Hepatocyte (in vitro differentiated cells): ENCODE measurements around the gene IQCM. TPM values are rescaled to one million over a fixed set of nuclear protein-coding genes. Genes with fewer than 3 reads are reported as not detected.

Experiments used
- DNase-seq: peaks from one replicate; pipeline ENCODE4 v3.0.0-alpha.2; 2016; ENCODE audit warnings: low spot score
- H2AFZ ChIP-seq: fragments of 200-600 bp; sonication (generic); 2 replicates; pipeline ENCODE4 v1.6.0; 2016; ENCODE audit warnings: antibody characterized with exemption, mild to moderate bottlenecking
- H3K27ac ChIP-seq: fragments of 200-600 bp; sonication (generic); 2 replicates; pipeline ENCODE4 v1.5.1; 2016; ENCODE audit warnings: mild to moderate bottlenecking
- H3K27me3 ChIP-seq: fragments of 200-600 bp; sonication (generic); 2 replicates; pipeline ENCODE4 v1.6.1; 2016
- H3K36me3 ChIP-seq: fragments of 200-600 bp; sonication (generic); replicated peaks from 2 replicates; pipeline ENCODE4 v1.5.1; 2016; ENCODE audit warnings: low read depth; ENCODE audit not compliant: insufficient read depth
- H3K4me1 ChIP-seq: fragments of 200-600 bp; sonication (generic); 2 replicates; pipeline ENCODE4 v1.5.1; 2016; ENCODE audit warnings: mild to moderate bottlenecking, moderate library complexity; ENCODE audit not compliant: insufficient read depth
- H3K4me2 ChIP-seq: fragments of 200-600 bp; sonication (generic); 2 replicates; pipeline ENCODE4 v1.6.0; 2016
- H3K4me3 ChIP-seq: fragments of 200-600 bp; sonication (generic); 2 replicates; pipeline ENCODE4 v1.5.1; 2016; ENCODE audit warnings: mild to moderate bottlenecking
- H3K79me2 ChIP-seq: fragments of 200-600 bp; sonication (generic); 2 replicates; pipeline ENCODE4 v1.6.0; 2017; ENCODE audit warnings: mild to moderate bottlenecking
- H3K9me2 ChIP-seq: fragments of 200-600 bp; sonication (generic); replicated peaks from 2 replicates; pipeline ENCODE4 v1.6.0; 2017; ENCODE audit warnings: mild to moderate bottlenecking; ENCODE audit not compliant: insufficient read depth
- H3K9me3 ChIP-seq: fragments of 200-600 bp; sonication (generic); 2 replicates; pipeline ENCODE4 v1.5.1; 2016; ENCODE audit warnings: low read depth, mild to moderate bottlenecking
- H4K20me1 ChIP-seq: fragments of 200-600 bp; sonication (generic); 2 replicates; pipeline ENCODE4 v1.6.0; 2016; ENCODE audit warnings: mild to moderate bottlenecking; ENCODE audit not compliant: insufficient read depth, poor library complexity, severe bottlenecking
- EZH2 ChIP-seq: fragments of 200-600 bp; sonication (generic); IDR thresholded peaks from 2 replicates; pipeline ENCODE4 v1.6.1; 2016; ENCODE audit warnings: antibody characterized with exemption, mild to moderate bottlenecking, borderline replicate concordance
- EZH2phosphoT487 ChIP-seq: fragments of 200-600 bp; sonication (generic); IDR thresholded peaks from one replicate; pipeline ENCODE4 v1.6.1; 2018; ENCODE audit warnings: antibody characterized with exemption, mild to moderate bottlenecking, low read depth, moderate library complexity; ENCODE audit not compliant: unreplicated experiment, severe bottlenecking
- WGBS: methylation state at CpG from one replicate; pipeline ENCODE4 v1.1.6; 2016; ENCODE audit warnings: low lambda C conversion rate; ENCODE audit errors: missing lambda C conversion rate; 5-methylcytosine and 5-hydroxymethylcytosine counted together
- polyA plus RNA-seq: library from polyadenylated mRNA; unstranded; fragments of >200 nt; fragmentation: Nextera tagmentation; extraction: Ambion mirVana; gene quantifications from 2 replicates; pipeline ENCODE4 v1.2.1, GENCODE V29; 2016
- total RNA-seq: library from RNA; depleted of rRNA; stranded (reverse); fragments of >200 nt; gene quantifications from 2 replicates; pipeline ENCODE4 v1.2.3, GENCODE V29; 2014
- TF ChIP-seq, protein P1 (sequence below): fragments of 200-600 bp; sonication (generic); IDR thresholded peaks from 2 replicates; pipeline ENCODE4 v1.5.1; 2016; ENCODE audit warnings: antibody characterized with exemption, mild to moderate bottlenecking; ENCODE audit not compliant: poor library complexity

IQCM gene
- total and polyA plus RNA-seq, 2 experiments from 2014 or later = 0.06 to 1.5 TPM

DNA sequence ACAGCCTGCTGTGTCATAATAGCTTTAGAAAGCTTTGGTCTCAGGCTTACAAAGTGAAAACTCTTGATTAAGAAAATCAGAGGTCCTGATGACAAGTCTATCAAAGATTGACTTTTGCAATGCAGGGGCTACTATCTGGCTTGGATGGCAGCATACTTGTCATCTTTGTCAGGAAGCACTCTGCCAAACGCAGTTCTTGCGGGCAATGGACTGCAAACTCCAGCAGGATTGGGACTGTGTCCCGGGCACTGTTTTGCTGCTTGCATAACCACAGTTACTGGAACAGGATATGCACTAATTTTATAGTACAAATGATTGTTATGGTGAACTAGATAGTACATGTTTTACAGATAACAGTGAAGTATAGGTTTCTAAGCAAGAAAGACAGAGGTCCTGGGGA, 185.6 kb downstream of the IQCM start:
- no peak for DNase-seq
- H3K27ac ChIP-seq = no peak overlapping the region
- no peak overlapping the region for H2AFZ ChIP-seq
- H3K79me2 ChIP-seq = no peaks in the 10 kb centered on the region
- no peaks in the 10 kb centered on the region for H3K9me3 ChIP-seq
- no peak overlapping the region for H3K4me3 ChIP-seq
- 76% methylated on average over 3 of the region's 3 CpGs for WGBS
- no peaks in the 10 kb centered on the region for H3K27me3 ChIP-seq
- no peak overlapping the region for H3K4me2 ChIP-seq
- TF ChIP-seq EZH2 (no peak), EZH2phosphoT487 (no peak)
- TF ChIP-seq, protein P1, sequence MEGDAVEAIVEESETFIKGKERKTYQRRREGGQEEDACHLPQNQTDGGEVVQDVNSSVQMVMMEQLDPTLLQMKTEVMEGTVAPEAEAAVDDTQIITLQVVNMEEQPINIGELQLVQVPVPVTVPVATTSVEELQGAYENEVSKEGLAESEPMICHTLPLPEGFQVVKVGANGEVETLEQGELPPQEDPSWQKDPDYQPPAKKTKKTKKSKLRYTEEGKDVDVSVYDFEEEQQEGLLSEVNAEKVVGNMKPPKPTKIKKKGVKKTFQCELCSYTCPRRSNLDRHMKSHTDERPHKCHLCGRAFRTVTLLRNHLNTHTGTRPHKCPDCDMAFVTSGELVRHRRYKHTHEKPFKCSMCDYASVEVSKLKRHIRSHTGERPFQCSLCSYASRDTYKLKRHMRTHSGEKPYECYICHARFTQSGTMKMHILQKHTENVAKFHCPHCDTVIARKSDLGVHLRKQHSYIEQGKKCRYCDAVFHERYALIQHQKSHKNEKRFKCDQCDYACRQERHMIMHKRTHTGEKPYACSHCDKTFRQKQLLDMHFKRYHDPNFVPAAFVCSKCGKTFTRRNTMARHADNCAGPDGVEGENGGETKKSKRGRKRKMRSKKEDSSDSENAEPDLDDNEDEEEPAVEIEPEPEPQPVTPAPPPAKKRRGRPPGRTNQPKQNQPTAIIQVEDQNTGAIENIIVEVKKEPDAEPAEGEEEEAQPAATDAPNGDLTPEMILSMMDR = no peak
- no peaks in the 10 kb centered on the region for H3K9me2 ChIP-seq
- no peaks in the 10 kb centered on the region for H3K4me1 ChIP-seq
- no peaks in the 10 kb centered on the region for H3K36me3 ChIP-seq
- no peaks in the 10 kb centered on the region for H4K20me1 ChIP-seq

DNA sequence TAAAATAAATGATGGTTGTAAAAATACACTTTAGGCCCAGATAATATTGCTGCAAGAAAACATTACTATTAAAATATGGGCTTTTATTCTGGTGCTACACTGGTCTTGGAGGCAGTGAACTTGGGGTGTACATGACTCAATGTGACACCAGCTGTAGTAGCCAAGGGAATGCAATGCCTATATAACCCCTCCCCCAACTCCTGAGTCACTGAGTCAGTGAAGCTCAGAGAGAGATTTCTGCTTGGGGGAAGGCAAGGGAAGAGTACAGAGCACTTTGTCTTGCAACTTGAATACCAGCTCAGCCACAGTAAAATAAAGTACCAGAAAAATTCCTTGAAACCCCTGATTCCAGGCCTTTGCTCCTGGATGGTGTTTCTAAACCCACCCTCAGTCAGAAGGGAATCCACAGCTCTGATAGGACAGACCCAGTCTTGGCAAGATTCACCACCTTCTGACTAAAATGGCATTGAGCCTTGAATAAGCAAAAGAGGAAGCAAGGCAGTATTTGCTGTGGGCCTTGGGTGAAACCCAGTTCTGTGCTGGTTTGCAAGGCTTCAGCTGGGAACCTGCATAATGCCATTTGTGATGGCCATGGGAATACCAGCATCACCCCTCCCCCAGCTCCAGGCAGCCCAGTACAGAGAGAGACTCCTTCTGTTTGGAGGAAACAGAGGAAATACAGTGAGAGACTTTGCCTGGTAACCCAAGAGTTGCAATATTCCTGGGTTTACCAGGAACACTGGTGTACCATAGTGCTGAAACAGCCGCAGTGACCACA, 209.9 kb downstream of the IQCM start:
- Histone ChIP-seq H3K36me3 (no peaks in the 10 kb centered on the region), H3K4me1 (no peaks in the 10 kb centered on the region), H3K4me2 (no peak overlapping the region), H3K4me3 (no peak overlapping the region), H4K20me1 (no peaks in the 10 kb centered on the region), H3K79me2 (no peaks in the 10 kb centered on the region), H3K27ac (no peak overlapping the region), H3K9me3 (no peaks in the 10 kb centered on the region), H2AFZ (no peak overlapping the region), H3K9me2 (no peaks in the 10 kb centered on the region), H3K27me3 (no peaks in the 10 kb centered on the region)
- TF ChIP-seq EZH2phosphoT487 (no peak), EZH2 (no peak)
- TF ChIP-seq, protein P1 = no peak
- 100% methylated on average over 1 of the region's 1 CpG for WGBS
- DNase-seq = no peak

DNA sequence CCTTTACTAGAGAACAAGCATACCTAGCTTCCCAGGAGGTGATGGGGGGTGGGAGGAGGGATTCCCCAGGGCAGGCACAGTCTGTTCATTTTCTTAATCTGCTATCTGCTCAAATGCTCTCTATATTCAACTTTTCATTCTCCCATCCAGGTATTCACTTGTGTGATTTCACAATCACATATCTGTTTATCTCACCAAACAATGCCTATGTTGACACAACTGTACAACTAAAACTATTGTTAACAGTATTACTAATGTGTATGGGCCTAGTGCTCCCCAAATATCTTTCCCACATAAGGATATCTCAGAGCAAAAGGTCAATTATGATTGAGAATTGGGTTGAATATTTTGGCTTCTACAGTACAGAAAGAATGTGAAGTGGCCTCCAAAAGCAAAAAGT, 210.8 kb downstream of the IQCM start:
- no peaks in the 10 kb centered on the region for H3K4me1 ChIP-seq
- no peaks in the 10 kb centered on the region for H3K79me2 ChIP-seq
- no peak overlapping the region for H3K27ac ChIP-seq
- H3K9me3 ChIP-seq = no peaks in the 10 kb centered on the region
- DNase-seq = no peak
- no peak overlapping the region for H3K4me2 ChIP-seq
- no peak for TF ChIP-seq EZH2phosphoT487
- TF ChIP-seq, protein P1 = no peak
- TF ChIP-seq EZH2 = no peak
- no peak overlapping the region for H2AFZ ChIP-seq
- no peaks in the 10 kb centered on the region for H3K36me3 ChIP-seq
- no peaks in the 10 kb centered on the region for H3K27me3 ChIP-seq
- no peaks in the 10 kb centered on the region for H3K9me2 ChIP-seq
- H3K4me3 ChIP-seq = no peak overlapping the region
- H4K20me1 ChIP-seq = no peaks in the 10 kb centered on the region
